MM.1S (cell line): ENCODE data around the gene GCNT1.
"Not testable (repeated sequence)": the region's sequence is repeated elsewhere in the genome, so short reads cannot be mapped to it uniquely, and the experiment has no call there.

ENCODE experiments used
- DNase-seq: peaks from one replicate; pipeline ENCODE4 v3.0.0-alpha.2; 2015
- H2AFZ ChIP-seq: fragments of 300-600 bp; sonication (generic); 2 replicates; pipeline ENCODE4 v1.6.0; 2016; ENCODE audit warnings: antibody characterized with exemption, low read length
- H3F3A ChIP-seq: fragments of 300-600 bp; sonication (generic); 2 replicates; pipeline ENCODE4 v1.6.1; 2016; ENCODE audit warnings: mild to moderate bottlenecking, antibody characterized with exemption, low read length, moderate library complexity, mixed read lengths; ENCODE audit not compliant: insufficient read depth
- H3K27ac ChIP-seq: fragments of 300-600 bp; sonication (generic); 2 replicates; pipeline ENCODE4 v1.5.1; 2016; ENCODE audit warnings: mild to moderate bottlenecking, low read length
- H3K27me3 ChIP-seq: fragments of 300-600 bp; sonication (generic); replicated peaks from 2 replicates; pipeline ENCODE4 v1.6.0; 2016; ENCODE audit warnings: low read length; ENCODE audit not compliant: insufficient read depth
- H3K36me3 ChIP-seq: fragments of 300-600 bp; sonication (generic); replicated peaks from 2 replicates; pipeline ENCODE4 v1.6.1; 2016; ENCODE audit warnings: mild to moderate bottlenecking, low read length, mixed read lengths; ENCODE audit not compliant: insufficient read depth
- H3K4me1 ChIP-seq: fragments of 300-600 bp; sonication (generic); 2 replicates; pipeline ENCODE4 v1.6.1; 2016; ENCODE audit warnings: low read length, mixed read lengths
- H3K4me2 ChIP-seq: fragments of 300-600 bp; sonication (generic); 2 replicates; pipeline ENCODE4 v1.6.0; 2016; ENCODE audit warnings: low read depth, low read length
- H3K4me3 ChIP-seq: fragments of 300-600 bp; sonication (generic); 2 replicates; pipeline ENCODE4 v1.5.1; 2016; ENCODE audit warnings: low read length, mixed read lengths
- H3K79me2 ChIP-seq: fragments of 300-600 bp; sonication (generic); 2 replicates; pipeline ENCODE4 v1.6.1; 2016; ENCODE audit warnings: mixed run types, low read length, mixed read lengths
- H3K9ac ChIP-seq: fragments of 300-600 bp; sonication (generic); 2 replicates; pipeline ENCODE4 v1.6.1; 2016; ENCODE audit warnings: low read length, mixed read lengths
- H3K9me2 ChIP-seq: fragments of 300-600 bp; sonication (generic); replicated peaks from 2 replicates; pipeline ENCODE4 v1.6.1; 2016; ENCODE audit warnings: mild to moderate bottlenecking, low read length, mixed read lengths; ENCODE audit not compliant: insufficient read depth
- H3K9me3 ChIP-seq: fragments of 300-600 bp; sonication (generic); replicated peaks from 2 replicates; pipeline ENCODE4 v1.6.1; 2016; ENCODE audit warnings: mild to moderate bottlenecking, low read length, mixed read lengths; ENCODE audit not compliant: insufficient read depth
- H4K20me1 ChIP-seq: fragments of 300-600 bp; sonication (generic); 2 replicates; pipeline ENCODE4 v1.6.1; 2016; ENCODE audit warnings: mild to moderate bottlenecking, low read length, moderate library complexity, mixed read lengths; ENCODE audit not compliant: insufficient read depth
- CTCF ChIP-seq: fragments of 300-600 bp; sonication (generic); IDR thresholded peaks from 2 replicates; pipeline ENCODE4 v1.5.1; 2016; ENCODE audit warnings: antibody characterized with exemption, low read length, mixed read lengths
- EZH2 ChIP-seq: fragments of 300-600 bp; sonication (generic); optimal IDR thresholded peaks from 2 replicates; pipeline ENCODE3; 2017; ENCODE audit warnings: low read depth, mild to moderate bottlenecking, antibody characterized with exemption, low read length, mixed read lengths
- EZH2phosphoT487 ChIP-seq: fragments of 300-600 bp; sonication (generic); IDR thresholded peaks from 2 replicates; pipeline ENCODE4 v1.6.1; 2018; ENCODE audit warnings: antibody characterized with exemption, low read length

The GCNT1 gene

GRCh38 chr9:76521906-76522305 is 62.9 kb downstream of the GCNT1 start:
- Histone ChIP-seq H3K4me2 (no peak overlapping the region), H3K9me2 (no peaks in the 10 kb centered on the region), H3K4me1 (no peaks in the 10 kb centered on the region), H2AFZ (no peak overlapping the region), H3K27me3 (no peaks in the 10 kb centered on the region), H3F3A (no peaks in the 10 kb centered on the region), H3K4me3 (no peak overlapping the region), H3K27ac (no peak overlapping the region), H3K9me3 (no peaks in the 10 kb centered on the region), H3K36me3 (no peaks in the 10 kb centered on the region), H3K79me2 (no peaks in the 10 kb centered on the region), H4K20me1 (no peaks in the 10 kb centered on the region), H3K9ac (no peak overlapping the region)
- no peak for DNase-seq
- TF ChIP-seq EZH2phosphoT487 (no peak), CTCF (no peak), EZH2 (no peak)

GRCh38 chr9:76523617-76524200 is 64.7 kb downstream of the GCNT1 start:
- not testable (repeated sequence) for H3K79me2 ChIP-seq, H3K9me3 ChIP-seq, DNase-seq, H4K20me1 ChIP-seq, H3K27me3 ChIP-seq, H3F3A ChIP-seq, H3K9me2 ChIP-seq, H3K4me2 ChIP-seq, H3K9ac ChIP-seq, H3K4me3 ChIP-seq, H3K4me1 ChIP-seq, H3K27ac ChIP-seq, H2AFZ ChIP-seq, H3K36me3 ChIP-seq

GRCh38 chr9:76525196-76525595 is 66.2 kb downstream of the GCNT1 start:
- no peaks in the 10 kb centered on the region for H3K4me1 ChIP-seq
- H3K4me3 ChIP-seq, result no peak overlapping the region
- H3K4me2 ChIP-seq, result no peak overlapping the region
- H3K27ac ChIP-seq, result no peak overlapping the region
- DNase-seq, result peak; percentile 59
- H3K9me3 ChIP-seq, result no peaks in the 10 kb centered on the region
- no peak overlapping the region for H2AFZ ChIP-seq
- H3K9me2 ChIP-seq, result no peaks in the 10 kb centered on the region
- TF ChIP-seq EZH2 (no peak), EZH2phosphoT487 (no peak), CTCF (no peak)
- H3K79me2 ChIP-seq, result no peaks in the 10 kb centered on the region
- H3K27me3 ChIP-seq, result no peaks in the 10 kb centered on the region
- no peak overlapping the region for H3K9ac ChIP-seq
- H3F3A ChIP-seq, result no peaks in the 10 kb centered on the region
- no peaks in the 10 kb centered on the region for H3K36me3 ChIP-seq
- H4K20me1 ChIP-seq, result no peaks in the 10 kb centered on the region

GRCh38 chr9:76526026-76526425 is 67.0 kb downstream of the GCNT1 start:
- no peaks in the 10 kb centered on the region for H3K4me1 ChIP-seq
- no peak overlapping the region for H3K9ac ChIP-seq
- no peaks in the 10 kb centered on the region for H3K79me2 ChIP-seq
- no peak overlapping the region for H2AFZ ChIP-seq
- H3K27me3 ChIP-seq, result no peaks in the 10 kb centered on the region
- H4K20me1 ChIP-seq, result no peaks in the 10 kb centered on the region
- TF ChIP-seq EZH2, result no peak
- no peak overlapping the region for H3K4me2 ChIP-seq
- no peaks in the 10 kb centered on the region for H3K36me3 ChIP-seq
- no peaks in the 10 kb centered on the region for H3K9me2 ChIP-seq
- H3K27ac ChIP-seq, result no peak overlapping the region
- no peaks in the 10 kb centered on the region for H3F3A ChIP-seq
- no peaks in the 10 kb centered on the region for H3K9me3 ChIP-seq
- DNase-seq, result no peak
- no peak overlapping the region for H3K4me3 ChIP-seq
